Measurements from ENCODE around the gene TBCD.

GRCh38 chr17:82861393-82861775 is 109.5 kb downstream of the TBCD start:
- TF ChIP-seq CHD2 (IDR thresholded peaks at IDR 0.05; ENCODE audit: low read length, partially characterized antibody): no peak
- TF ChIP-seq CTCF (IDR thresholded peaks at IDR 0.05): no peak
- TF ChIP-seq POLR2A (IDR thresholded peaks at IDR 0.05; ENCODE audit: low read length): no peak
- no peak for TF ChIP-seq MYC (IDR thresholded peaks at IDR 0.05; ENCODE audit: borderline replicate concordance, low read length)
- TF ChIP-seq EP300 (IDR thresholded peaks at IDR 0.05): no peak
- TF ChIP-seq NFE2L2 (conservative IDR thresholded peaks at IDR 0.05; ENCODE audit: low read length): no peak
- TF ChIP-seq ZNF302 (CRISPR knock-in tag; IDR thresholded peaks at IDR 0.05): no peak
- no peak for TF ChIP-seq HDAC2 (IDR thresholded peaks at IDR 0.05)
- no peak for TF ChIP-seq RAD21 (conservative IDR thresholded peaks at IDR 0.05 in 1 of 2, IDR thresholded peaks at IDR 0.05 in 1 of 2)
- no peak for TF ChIP-seq RARB (CRISPR knock-in tag; IDR thresholded peaks at IDR 0.05)
- TF ChIP-seq TFCP2L1 (CRISPR knock-in tag; IDR thresholded peaks at IDR 0.05): no peak
- no peak for TF ChIP-seq MAX (IDR thresholded peaks at IDR 0.05)
- TF ChIP-seq HOXA7 (CRISPR knock-in tag; IDR thresholded peaks at IDR 0.05): no peak
